Liver (tissue), 3 donors: ENCODE results near the gene TMEM259.

Source experiments
- FOXA1 ChIP-seq: IDR thresholded peaks from 2 replicates; pipeline ENCODE4 v1.6.1; 2016; ENCODE audit warnings: antibody characterized with exemption
- HNF4A ChIP-seq, 2 donors: conservative IDR thresholded peaks; 2 replicates each; pipeline ENCODE4 v1.6.1; 2016; ENCODE audit warnings: antibody characterized with exemption in 2 of 2, mild to moderate bottlenecking in 2 of 2
- REST ChIP-seq: IDR thresholded peaks from 2 replicates; pipeline ENCODE4 v1.6.1; 2016; ENCODE audit warnings: antibody characterized with exemption, mild to moderate bottlenecking
- SP1 ChIP-seq: IDR thresholded peaks from 2 replicates; pipeline ENCODE4 v1.6.1; 2018; ENCODE audit warnings: antibody characterized with exemption, mild to moderate bottlenecking
- TAF1 ChIP-seq: conservative IDR thresholded peaks from 2 replicates; pipeline ENCODE4 v1.6.1; 2016; ENCODE audit warnings: antibody characterized with exemption, mild to moderate bottlenecking
- TF ChIP-seq, protein P1 (sequence below): fragments of 150-350 bp; IDR thresholded peaks from 2 replicates; pipeline ENCODE4 v1.5.1; 2017; ENCODE audit warnings: improper control_type of control experiment, low read depth, low read length; ENCODE audit not compliant: missing input control
- TF ChIP-seq, protein P2 (sequence below): IDR thresholded peaks from 2 replicates; pipeline ENCODE4 v1.6.1; 2016; ENCODE audit warnings: antibody characterized with exemption
- donor health status: healthy.
- donor health status: healthy.

- TF ChIP-seq SP1, result no peak
- TF ChIP-seq, protein P1, sequence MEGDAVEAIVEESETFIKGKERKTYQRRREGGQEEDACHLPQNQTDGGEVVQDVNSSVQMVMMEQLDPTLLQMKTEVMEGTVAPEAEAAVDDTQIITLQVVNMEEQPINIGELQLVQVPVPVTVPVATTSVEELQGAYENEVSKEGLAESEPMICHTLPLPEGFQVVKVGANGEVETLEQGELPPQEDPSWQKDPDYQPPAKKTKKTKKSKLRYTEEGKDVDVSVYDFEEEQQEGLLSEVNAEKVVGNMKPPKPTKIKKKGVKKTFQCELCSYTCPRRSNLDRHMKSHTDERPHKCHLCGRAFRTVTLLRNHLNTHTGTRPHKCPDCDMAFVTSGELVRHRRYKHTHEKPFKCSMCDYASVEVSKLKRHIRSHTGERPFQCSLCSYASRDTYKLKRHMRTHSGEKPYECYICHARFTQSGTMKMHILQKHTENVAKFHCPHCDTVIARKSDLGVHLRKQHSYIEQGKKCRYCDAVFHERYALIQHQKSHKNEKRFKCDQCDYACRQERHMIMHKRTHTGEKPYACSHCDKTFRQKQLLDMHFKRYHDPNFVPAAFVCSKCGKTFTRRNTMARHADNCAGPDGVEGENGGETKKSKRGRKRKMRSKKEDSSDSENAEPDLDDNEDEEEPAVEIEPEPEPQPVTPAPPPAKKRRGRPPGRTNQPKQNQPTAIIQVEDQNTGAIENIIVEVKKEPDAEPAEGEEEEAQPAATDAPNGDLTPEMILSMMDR, result no peak
- TF ChIP-seq TAF1, result no peak
- TF ChIP-seq HNF4A (conservative IDR thresholded peaks at IDR 0.05), result no peak
- TF ChIP-seq, protein P2, sequence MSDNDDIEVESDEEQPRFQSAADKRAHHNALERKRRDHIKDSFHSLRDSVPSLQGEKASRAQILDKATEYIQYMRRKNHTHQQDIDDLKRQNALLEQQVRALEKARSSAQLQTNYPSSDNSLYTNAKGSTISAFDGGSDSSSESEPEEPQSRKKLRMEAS, result no peak
- TF ChIP-seq REST, result no peak
- TF ChIP-seq FOXA1, result no peak
Measured at GRCh38 chr19:1041272-1041834, 20.4 kb upstream of the TMEM259 start.
